ENCODE data around the gene TMEM129.

TMEM129 gene

GRCh38 chr4:1767061-1767769 lies 46.1 kb upstream of the TMEM129 start:
- no peak overlapping the region for H3K4me3 ChIP-seq (ENCODE audit: low read depth, low read length)
- no peak for TF ChIP-seq CTCF (IDR thresholded peaks at IDR 0.05; ENCODE audit: low read depth, low read length)

DNA sequence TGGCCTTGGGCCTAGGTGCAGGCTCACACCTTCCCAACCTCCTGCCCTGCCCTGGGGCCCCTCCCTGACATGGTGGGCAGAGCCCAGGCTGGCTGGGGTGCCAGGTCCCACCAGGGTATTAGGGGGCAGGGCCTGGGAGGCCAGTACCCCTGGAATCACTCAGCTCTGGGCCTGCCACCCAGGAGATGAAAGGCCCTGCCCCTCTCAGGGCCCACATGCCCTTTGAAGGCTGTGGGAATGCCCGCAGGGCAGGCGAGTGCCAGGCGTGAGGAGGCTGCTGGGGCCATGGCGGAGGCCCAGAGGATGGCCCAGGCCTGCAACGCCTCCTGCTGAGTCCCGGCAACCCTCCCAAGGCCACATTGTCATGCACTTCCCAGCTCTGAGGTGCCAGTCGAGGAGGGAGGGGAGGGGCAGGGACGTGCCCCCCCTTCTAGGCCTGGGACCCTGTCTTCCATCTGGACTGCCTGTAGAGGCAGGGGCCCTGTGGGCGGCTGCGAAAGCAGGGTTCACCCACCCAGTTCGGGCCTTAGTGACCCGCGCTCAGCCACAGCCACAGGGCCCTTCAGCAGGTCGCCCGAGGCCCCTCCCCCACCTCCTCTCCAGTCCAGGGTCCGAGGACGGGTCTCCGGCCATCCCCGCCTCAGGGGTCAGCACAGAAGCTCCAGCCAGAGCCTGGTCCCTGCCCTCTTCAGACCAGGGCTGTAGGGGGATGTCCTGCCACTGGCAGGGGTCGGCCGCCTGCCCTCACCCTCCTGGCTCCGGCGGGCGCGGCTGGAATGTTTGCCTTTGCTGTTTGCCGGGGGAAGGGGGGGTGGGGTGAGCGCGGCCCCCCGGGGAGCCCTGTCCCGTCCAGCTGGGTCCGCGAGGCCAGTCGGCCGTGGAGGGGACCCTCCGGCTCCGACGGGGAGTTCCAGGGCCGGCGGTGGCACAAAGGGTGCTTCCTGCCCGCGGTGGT lies 45.3 kb upstream of the TMEM129 start:
- no peak overlapping the region for H3K4me3 ChIP-seq (ENCODE audit: low read depth, low read length)
- TF ChIP-seq CTCF (IDR thresholded peaks at IDR 0.05; ENCODE audit: low read depth, low read length): no peak

DNA sequence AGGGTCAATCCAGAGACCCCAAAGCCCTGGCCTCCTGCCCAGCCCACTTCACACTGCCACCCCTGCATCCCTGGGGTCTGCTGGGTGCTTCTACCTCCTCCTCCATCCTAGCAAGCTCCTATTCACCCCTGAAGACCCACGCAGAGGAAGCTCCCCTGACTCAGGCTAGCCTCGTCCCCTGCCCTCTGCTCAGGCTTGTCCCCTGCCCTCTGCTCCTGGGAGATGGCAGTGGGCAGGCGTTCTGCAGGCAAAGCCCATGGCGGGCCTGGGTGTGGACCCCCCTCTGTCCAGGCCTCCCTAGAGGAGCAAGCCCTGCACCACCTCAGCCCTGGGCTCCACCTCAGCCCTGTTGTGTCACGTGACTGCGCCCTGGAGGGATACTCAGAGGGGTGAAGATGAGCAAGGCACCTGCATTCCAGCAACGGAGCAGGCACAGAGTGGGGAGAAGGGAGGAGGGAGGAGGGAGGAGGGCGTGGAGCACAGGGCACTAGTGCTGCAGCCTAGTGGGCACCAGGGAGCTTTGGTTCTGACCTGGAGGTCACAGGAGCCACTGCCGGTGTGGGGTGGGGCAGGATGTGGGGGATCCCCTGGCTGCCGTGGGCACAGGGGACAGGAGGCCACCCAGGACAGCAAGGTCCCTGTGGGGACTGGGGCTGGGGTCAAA lies 44.4 kb upstream of the TMEM129 start:
- no peak overlapping the region for H3K4me3 ChIP-seq (ENCODE audit: low read depth, low read length)
- no peak for TF ChIP-seq CTCF (IDR thresholded peaks at IDR 0.05; ENCODE audit: low read depth, low read length)

GRCh38 chr4:1764670-1765069 lies 43.5 kb upstream of the TMEM129 start:
- no peak for TF ChIP-seq CTCF (IDR thresholded peaks at IDR 0.05; ENCODE audit: low read depth, low read length)
- no peak overlapping the region for H3K4me3 ChIP-seq (ENCODE audit: low read depth, low read length)

DNA sequence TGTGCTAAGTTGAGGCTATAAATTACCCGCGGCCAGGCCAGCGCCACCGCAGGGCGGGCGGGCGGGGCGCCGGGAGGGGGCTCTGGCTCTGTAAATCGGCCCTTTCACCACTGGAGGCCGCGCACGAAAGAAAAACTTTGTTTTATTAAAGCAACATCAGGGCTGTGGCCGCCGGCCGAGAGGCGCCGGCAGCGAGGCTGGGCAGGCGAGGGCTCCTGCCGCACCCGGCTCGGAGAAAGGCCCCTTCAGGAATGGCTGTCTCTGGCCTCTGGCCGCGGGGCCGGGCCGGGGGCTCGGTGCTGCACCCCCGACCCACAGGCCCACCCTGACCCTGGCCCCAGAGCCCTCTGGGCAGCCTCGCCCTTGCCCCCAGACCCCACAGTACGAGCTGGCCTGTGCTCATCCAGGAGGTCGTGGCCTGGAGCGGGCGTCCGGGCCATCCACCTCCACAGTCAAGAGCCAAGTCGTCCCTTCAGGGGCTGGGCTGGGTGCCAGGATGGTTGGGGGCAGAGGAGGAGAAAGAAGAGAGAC lies 42.5 kb upstream of the TMEM129 start:
- H3K4me3 ChIP-seq (ENCODE audit: low read depth, low read length): no peak overlapping the region
- no peak for TF ChIP-seq CTCF (IDR thresholded peaks at IDR 0.05; ENCODE audit: low read depth, low read length)

DNA sequence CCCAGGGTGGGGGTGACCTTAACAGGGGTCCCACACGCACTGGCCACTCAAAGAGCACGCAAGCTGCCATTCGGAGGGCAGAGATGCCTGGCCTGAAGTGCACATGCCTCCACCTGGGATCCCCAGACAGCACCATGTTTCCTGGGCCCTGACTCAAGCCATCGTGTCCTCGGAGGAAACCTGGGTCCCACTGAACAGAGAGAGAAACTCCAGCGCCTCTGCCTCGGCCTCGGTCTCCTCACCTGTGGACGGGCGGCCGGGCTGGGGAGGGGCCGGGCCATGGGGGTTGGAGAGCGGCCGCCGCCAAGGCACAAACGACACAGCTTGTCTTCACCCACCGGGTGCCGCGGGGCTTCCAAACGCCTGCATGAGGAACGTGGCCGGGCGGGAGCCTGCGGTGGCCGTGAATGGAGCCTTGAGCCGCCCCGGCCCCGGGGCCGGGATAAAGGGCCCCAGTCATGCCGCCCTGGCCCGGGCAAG lies 42.0 kb upstream of the TMEM129 start:
- no peak overlapping the region for H3K4me3 ChIP-seq (ENCODE audit: low read depth, low read length)
- TF ChIP-seq CTCF (IDR thresholded peaks at IDR 0.05; ENCODE audit: low read depth, low read length): no peak

All from WI38 (cell line).